Colon (tissue), 2 donors: ENCODE measurements around the gene VAC14.

Experiments used
- FAIRE-seq: peaks from 2 replicates; lab custom pipeline; 2012; peaks lifted over from hg19 to GRCh38; lab: Jason Lieb, UNC
- donor health status: control.
- donor health status: control.

VAC14 gene

GRCh38 chr16:70786020-70786755 is 14.8 kb downstream of the VAC14 start:
- no peak for FAIRE-seq

- FAIRE-seq, result no peak
Observed at GRCh38 chr16:70784692-70785555, 16.0 kb downstream of the VAC14 start.

DNA sequence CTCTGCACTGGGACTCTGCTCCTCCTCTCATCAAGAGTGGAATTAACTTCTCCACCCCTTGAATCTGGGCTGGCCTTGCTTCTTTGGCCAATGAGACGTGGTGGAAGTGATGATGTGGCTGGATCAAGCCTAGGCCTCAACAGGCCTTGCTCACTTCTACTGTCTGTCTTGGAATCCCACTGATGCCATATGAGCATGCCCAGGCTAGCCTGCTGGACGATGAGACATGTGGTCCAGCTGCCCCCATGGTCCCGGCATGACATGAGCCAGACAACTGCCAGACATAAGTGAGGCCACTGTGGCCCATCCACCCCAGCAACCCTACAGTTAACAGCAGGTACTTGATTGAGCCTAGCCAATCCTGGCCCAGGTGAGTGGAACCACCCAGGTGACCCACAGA is 18.7 kb downstream of the VAC14 start:
- FAIRE-seq, result no peak

DNA sequence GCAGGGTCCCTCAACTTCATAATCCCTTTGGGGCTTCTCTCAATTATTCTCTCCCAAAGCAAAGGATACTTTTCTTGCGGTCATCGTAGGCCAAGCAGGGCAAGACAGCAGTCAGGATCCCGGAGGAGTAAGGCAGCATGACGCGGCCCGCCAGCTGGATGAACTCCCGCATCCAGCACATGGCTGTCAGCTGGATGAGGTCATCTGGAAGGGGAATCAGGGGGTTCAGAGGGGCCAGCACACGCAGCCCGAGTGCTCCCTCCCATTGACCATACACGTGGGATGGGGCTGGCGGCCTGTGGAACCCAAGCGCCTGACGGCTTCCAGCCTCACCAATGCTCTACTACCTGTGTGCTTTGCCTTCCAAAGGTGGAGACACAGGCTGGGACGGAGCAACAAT is 19.2 kb downstream of the VAC14 start:
- FAIRE-seq, result no peak

- no peak for FAIRE-seq
Observed at GRCh38 chr16:70780546-70780945, 20.4 kb downstream of the VAC14 start.

- FAIRE-seq, result no peak
Observed at GRCh38 chr16:70779361-70779760, 21.6 kb downstream of the VAC14 start.

GRCh38 chr16:70778901-70779309 is 22.1 kb downstream of the VAC14 start:
- no peak for FAIRE-seq

- FAIRE-seq, result no peak
Observed at GRCh38 chr16:70777973-70778406, 23.0 kb downstream of the VAC14 start.

DNA sequence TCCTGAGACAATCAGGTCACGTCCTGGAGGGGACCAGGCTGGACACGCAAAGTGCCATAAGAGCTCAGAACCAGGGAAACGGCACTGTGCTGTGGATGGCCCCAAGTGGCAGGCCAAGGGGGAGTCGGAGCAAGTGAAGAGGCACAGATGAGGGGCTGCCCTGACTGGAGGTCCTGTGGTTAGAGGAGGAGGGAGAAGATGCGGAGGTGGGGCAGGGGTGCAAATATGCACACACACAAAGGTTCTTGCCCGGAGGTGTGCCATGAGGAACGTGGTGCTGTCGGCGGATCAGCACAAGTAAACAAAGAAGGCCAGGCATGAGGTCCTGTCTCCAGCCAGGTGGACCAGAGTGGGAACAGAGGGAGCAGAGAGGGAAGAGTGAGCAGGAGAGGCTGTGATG is 23.5 kb downstream of the VAC14 start:
- FAIRE-seq, result no peak

DNA sequence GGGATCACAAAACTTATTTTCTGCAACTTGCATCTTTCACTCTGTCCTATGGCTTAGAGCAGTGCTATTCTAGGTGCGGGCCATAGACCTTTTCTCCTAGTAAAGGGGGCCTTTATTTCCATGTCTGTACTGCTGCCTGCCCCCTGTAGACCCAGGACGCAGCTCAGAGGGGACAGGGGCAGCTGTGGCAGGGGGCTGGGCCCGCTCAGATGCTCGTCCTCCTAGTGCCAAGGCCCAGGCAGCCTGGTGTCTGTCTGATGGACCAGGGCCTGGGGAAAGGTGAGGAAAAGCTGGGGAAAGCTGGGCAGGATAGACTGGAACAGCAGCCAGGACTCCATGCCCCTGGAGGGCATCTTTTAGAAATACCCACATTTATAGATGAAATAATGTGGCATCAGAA is 25.6 kb downstream of the VAC14 start:
- FAIRE-seq, result no peak

DNA sequence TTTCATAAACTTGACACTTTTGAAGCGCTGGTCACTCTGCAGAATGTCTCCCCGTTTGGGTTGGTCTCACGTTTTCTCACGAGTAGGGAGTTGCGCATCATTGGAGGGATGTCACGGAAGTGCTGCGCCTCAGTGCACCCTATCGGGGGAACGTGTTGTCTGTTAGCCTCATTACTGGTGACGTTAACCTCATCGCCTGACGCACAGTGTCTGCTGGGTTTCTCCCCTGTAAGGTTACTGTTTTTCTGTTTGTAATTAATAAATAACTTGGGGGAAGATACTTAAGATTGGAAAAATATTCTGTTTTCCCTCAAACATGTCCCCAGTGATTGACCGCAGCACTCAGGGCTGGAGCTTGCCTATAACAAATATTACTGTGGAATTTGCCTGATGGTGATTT is 26.7 kb downstream of the VAC14 start:
- FAIRE-seq, result no peak

DNA sequence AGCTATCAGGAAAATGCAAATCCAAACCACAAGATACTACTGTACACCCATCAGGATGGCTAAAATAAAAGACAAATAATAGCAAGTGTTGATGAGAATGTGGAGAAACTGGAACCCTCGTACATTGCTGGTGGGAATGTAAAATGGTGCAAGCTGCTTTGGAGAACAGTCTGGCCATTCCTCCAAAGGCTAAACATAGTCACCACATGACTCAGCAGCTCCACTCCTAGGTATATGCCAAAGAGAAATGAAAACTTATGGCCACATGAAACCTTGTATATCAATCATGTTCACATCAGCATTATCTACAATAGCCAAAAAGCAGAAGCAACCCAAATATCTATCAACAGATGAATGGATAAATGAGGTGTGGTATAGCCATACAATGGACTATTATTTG is 28.5 kb downstream of the VAC14 start:
- FAIRE-seq, result no peak

DNA sequence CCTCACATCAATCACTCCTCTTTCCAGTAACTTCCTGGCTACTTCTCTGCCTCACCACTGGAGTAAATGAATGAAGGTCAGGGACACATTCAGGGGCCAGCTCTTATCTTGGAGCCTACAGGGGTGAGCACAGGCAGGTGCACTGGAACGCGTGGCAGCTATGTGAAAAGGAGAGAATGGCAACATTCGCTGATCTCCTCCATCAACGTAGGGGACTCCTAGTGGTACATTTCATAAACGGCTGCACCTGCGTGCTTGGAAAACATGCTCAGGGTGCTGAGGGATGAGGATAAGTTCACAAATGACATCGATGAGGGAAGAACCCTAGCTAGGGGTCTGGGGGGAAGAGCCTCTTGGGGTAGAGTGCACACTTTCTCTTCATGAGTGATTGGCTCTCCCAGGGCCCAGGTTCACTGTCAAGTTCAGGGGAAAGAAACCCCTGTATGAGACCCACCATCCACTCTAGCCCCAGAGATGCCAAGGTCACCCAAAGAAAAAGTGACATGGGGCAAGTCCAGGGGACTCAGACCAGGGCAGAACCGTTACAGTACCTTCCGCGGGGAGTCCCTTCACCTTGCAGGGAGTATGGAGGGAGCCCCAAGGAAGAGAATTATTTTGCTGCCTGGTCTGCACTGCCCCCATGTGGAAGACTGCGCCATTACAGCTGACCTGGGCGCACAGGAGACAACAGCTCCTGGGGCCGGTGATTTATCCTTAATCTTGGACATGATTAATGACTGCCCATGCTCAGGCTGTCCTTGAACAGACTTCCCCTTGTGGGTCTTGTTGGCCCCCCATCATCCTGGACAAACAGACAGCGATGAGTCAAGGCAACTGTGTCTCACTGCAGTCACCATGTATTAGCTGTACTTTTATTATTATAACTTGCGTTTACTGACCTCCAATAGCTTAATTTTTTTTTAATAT is 30.1 kb downstream of the VAC14 start:
- no peak for FAIRE-seq

- FAIRE-seq, result no peak
Observed at GRCh38 chr16:70770291-70770625, 30.7 kb downstream of the VAC14 start.

DNA sequence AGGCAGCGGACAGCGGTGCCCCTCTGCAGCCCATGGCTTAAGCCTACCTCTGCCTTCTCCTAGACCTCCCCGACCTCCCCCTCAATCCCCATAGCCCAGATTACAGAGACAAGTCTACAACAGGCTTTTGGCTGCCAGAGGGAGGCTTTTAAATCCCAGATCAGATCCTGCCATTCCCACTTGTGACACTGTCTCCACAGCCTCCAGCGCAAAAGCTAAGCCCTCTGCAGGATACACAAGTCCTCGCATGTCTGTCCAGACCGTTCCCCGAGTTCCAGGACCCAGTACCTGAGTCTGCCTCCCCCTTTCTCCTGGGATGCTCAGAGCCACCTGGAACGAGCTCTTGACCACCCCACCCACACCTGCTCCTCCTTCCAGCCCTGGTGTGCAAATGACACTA is 31.2 kb downstream of the VAC14 start:
- FAIRE-seq, result no peak

DNA sequence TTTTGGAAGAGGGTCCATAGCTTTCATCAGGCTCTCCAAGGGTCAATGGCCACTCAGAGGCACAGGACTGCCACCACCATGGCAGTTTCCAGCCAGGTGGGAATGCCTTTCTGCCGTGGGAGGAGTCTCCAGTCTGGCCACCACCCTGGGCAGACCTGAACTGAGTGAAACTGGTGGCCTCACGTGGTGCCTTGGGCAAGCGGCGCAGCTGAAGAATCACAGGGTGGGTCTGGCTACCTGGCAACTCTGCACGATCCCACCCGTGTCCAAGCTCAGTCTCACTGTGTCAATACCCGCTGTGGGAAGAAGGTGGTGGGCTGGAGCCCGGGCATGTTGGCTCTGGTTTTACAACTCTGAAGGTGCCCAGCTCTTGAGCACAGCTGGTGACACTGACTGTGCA is 31.8 kb downstream of the VAC14 start:
- no peak for FAIRE-seq

- FAIRE-seq, result no peak
Observed at GRCh38 chr16:70768203-70768580, 32.8 kb downstream of the VAC14 start.

GRCh38 chr16:70767377-70768202 is 33.4 kb downstream of the VAC14 start:
- no peak for FAIRE-seq

- no peak for FAIRE-seq
Observed at GRCh38 chr16:70766658-70767057, 34.3 kb downstream of the VAC14 start.

DNA sequence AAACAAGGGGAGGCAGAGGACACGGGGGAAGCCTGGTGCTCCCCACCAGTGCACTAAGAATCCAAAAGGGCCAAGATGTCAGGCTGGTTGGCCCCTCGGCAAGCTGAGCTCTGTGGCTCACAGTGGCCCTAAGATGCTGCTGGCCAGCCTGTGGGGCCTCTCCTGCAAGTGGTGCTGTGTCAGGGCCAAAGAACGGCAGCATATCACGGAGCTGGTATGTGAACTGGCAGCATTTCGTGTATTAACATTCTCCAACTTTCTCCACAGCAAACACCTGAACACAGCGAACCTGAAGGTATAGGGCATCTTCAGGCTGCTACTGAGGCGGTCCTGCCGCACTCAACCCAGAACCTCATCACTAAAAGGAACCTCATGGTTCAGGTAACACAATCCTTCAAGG is 34.8 kb downstream of the VAC14 start:
- FAIRE-seq, result no peak

- no peak for FAIRE-seq
Observed at GRCh38 chr16:70765491-70765890, 35.5 kb downstream of the VAC14 start.

DNA sequence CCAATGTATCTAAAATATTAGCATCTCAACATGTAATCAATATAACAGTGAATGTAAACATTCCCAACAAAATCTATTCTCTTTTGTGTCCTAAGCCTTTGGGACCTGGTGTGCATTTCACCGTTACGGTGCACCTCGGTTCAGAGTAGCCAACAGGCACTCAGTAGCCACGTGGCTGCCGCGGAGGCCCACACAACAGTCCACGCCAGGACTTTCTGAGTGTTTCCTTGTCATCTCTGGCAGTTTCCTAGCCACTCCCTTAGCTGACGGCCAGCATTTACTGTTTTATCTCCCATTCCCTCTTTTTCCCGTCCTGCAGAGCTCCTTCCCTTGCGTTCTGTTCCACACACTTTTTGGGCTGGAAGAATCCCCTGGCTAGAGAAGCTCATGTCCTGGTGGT is 36.3 kb downstream of the VAC14 start:
- no peak for FAIRE-seq
